Ovary (tissue), 3 donors: ENCODE data around the gene MEF2C.

Experiments used
- CTCF ChIP-seq, 3 donors: fragments of 450-650 bp in 2 of 3; fragments of 200-600 bp in 1 of 3; IDR thresholded peaks; one replicate each; pipeline versions ENCODE4 v1.5.1 to v1.8.0; 2016 to 2022; ENCODE audit warnings: antibody characterized with exemption in 3 of 3, mild to moderate bottlenecking in 1 of 3
- POLR2A ChIP-seq: fragments of 450-650 bp; IDR thresholded peaks from one replicate; pipeline ENCODE4 v1.6.1; 2017; ENCODE audit warnings: antibody characterized with exemption, mild to moderate bottlenecking, moderate library complexity
- donor health status: DM: no; HTN: no; CAD: no.

DNA sequence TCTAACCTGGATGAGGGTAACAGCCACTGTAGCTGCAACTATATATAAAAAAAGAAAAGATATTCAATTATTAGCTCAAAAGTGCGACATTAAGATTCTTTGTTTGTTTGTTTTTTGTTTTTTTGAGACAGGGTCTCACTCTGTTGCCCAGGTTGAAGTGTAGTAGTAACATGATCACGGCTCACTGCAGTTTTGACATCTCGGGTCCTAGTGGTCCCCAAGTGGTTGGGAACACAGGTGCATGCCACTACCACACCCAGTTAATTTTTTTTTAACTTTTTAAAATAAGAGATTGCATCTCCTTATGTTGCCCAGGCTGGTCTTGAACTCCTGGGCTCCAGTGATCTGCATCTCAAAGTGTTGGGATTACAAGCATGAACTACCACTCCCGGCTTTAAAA, 61.8 kb downstream of the MEF2C start:
- TF ChIP-seq CTCF (IDR thresholded peaks at IDR 0.05) (no peak), POLR2A (no peak)
